ENCODE data around the gene TOX2. TPM values are rescaled to one million over a fixed set of nuclear protein-coding genes. Genes with fewer than 3 reads are reported as not detected.

The TOX2 gene
- total RNA-seq, 1 donor from 2014 or later, result not detected

DNA sequence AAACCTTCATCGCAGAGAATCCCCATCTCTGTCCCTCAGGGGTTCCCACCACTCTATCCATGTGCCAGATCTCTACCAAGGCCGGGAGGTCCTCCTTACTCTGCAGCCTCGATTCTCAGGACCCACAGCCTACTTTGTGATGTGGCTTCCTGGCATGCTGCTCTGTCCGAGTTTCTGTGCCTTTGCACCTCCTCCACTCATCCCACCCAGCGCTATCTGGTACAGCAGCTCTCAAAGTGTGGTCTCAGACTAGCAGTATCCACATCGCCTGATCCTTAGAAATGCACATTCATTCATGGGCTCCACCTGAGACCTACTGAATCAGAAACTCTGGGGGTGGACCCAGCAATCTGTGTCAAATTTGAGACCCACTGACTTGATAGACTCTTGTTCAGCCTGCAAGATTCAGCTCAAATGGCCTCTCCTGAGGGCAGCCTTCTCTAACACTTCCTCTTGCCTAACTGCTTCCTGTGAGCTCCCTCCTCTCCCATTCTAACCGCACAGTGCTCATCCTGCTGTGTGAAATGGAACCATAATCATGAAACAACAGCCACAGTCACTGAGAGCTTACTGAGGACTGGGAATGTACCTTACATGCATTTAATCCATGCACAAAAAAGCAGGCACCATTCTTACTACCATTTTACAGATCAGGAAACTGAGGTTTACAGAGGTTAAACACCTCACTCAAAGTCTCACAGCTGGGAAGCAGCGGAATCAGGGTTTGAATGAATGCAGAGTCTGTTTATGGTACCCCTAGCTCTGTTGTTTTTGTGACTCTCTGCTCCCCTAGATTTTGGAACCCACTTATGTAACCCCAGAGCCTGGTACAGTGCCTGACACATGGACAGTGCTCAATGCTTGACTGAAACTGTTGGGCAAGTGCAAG, 202.9 kb downstream of the TOX2 start:
- TF ChIP-seq, protein P1, sequence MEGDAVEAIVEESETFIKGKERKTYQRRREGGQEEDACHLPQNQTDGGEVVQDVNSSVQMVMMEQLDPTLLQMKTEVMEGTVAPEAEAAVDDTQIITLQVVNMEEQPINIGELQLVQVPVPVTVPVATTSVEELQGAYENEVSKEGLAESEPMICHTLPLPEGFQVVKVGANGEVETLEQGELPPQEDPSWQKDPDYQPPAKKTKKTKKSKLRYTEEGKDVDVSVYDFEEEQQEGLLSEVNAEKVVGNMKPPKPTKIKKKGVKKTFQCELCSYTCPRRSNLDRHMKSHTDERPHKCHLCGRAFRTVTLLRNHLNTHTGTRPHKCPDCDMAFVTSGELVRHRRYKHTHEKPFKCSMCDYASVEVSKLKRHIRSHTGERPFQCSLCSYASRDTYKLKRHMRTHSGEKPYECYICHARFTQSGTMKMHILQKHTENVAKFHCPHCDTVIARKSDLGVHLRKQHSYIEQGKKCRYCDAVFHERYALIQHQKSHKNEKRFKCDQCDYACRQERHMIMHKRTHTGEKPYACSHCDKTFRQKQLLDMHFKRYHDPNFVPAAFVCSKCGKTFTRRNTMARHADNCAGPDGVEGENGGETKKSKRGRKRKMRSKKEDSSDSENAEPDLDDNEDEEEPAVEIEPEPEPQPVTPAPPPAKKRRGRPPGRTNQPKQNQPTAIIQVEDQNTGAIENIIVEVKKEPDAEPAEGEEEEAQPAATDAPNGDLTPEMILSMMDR (IDR thresholded peaks at IDR 0.05; ENCODE audit: insufficient read depth, low read length, severe bottlenecking), result no peak
- FAIRE-seq (no peak), DNase-seq (ENCODE audit: low read depth) (no peak)

DNA sequence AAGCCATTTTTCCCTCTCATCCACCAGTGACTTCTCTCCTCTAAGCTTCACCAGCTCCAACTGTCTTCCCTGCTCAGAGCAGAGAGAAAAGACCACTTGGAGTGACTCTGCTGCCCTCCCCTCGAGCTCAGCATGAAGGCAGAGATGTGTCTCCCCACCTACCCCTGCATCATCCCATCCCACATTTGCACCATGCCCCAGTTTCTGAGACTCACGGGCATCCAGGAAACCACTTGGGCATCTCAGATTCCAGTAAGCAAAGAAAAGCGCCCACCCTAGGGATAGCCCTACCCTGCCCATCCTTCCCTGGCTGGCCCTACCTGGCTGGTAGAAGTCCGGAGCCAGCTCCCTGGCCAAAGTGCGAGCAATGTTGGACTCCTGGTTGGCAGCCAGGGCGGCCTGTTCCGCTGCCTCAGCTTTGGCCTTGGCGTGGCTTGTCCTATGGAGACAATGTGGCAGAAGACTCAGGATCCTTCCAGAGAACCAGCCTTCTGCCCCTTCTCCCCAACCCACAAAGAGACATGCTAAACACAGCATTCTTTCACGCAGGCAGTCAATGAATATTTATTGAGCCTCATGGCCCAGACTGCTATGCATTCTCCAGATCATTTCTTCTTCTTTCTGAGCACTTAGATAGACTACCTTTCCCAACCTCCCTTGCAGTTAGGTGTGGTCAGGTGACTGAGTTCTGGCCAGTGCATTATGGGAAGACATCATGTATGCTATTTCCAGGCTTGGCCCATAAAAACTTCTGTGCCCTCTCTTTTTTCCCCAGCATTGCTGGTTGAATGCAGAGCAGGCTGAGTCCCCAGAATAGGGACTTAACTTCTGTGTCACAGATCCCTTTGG, 203.8 kb downstream of the TOX2 start:
- Histone ChIP-seq H3K27me3 (ENCODE audit: control insufficient read depth, insufficient read depth, low read length) (peaks cover 5% of the 10 kb centered on the region), H3K36me3 (ENCODE audit: control insufficient read depth, insufficient read depth, low read length) (no peaks in the 10 kb centered on the region), H3K4me3 (ENCODE audit: low read depth, low read length) (no peak overlapping the region)
- no peak for FAIRE-seq
- TF ChIP-seq, protein P1 (IDR thresholded peaks at IDR 0.05; ENCODE audit: insufficient read depth, low read length, severe bottlenecking), result no peak
- DNase-seq (ENCODE audit: low read depth), result no peak

More for the DNA sequence above, 202.9 kb downstream of the TOX2 start:
- H3K36me3 ChIP-seq (ENCODE audit: control insufficient read depth, insufficient read depth, low read length), result no peaks in the 10 kb centered on the region
- no peak overlapping the region for H3K4me3 ChIP-seq (ENCODE audit: low read depth, low read length)
- peaks cover 3% of the 10 kb centered on the region for H3K27me3 ChIP-seq (ENCODE audit: control insufficient read depth, insufficient read depth, low read length)

Other genes with a start within 250 kb of the TOX2 start
- gene MYBL2, start 247.7 kb upstream of the TOX2 start, total RNA-seq, result under 0.01 and 1.0 TPM in 2 replicates
- not detected in 2 replicates for gene GTSF1L, start 187.8 kb upstream of the TOX2 start, total RNA-seq

Data from bronchial epithelial cell (primary cell).